22Rv1 (cell line): ENCODE results near the gene C1GALT1.
"Not testable (repeated sequence)": the region's sequence is repeated elsewhere in the genome, so short reads cannot be mapped to it uniquely, and the experiment has no call there.

Experiments
- H3K27ac ChIP-seq: fragments of 450-650 bp; 2 replicates; pipeline ENCODE4 v1.5.1; 2017
- ZFX ChIP-seq: fragments of 450-650 bp; IDR thresholded peaks from 2 replicates; pipeline ENCODE4 v1.6.1; 2017; ENCODE audit warnings: antibody characterized with exemption, borderline replicate concordance
- TF ChIP-seq, protein P1 (sequence below): fragments of 450-650 bp; IDR thresholded peaks from 2 replicates; pipeline ENCODE4 v1.5.1; 2017; ENCODE audit warnings: mild to moderate bottlenecking

C1GALT1 gene

DNA sequence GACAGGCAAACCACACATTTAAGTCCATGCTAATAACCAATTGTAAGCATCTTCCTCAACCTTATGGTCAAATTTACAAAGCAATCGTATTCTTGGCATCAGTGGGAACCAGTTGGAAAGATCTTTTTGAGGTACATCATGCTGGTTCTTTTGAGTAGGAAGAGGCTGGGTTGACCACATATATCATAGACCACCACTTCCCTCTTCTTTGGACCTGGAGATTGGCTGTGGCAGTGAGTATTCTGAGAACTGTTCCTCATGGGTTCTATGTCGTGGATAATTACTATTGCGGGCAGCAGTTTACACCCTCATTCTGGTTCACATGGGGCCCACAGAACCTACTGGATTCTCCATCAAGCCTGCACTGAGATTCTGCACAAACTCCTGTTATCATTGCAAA lies 35.5 kb upstream of the C1GALT1 start:
- no peak overlapping the region for H3K27ac ChIP-seq
- TF ChIP-seq ZFX = no peak
- TF ChIP-seq, protein P1, sequence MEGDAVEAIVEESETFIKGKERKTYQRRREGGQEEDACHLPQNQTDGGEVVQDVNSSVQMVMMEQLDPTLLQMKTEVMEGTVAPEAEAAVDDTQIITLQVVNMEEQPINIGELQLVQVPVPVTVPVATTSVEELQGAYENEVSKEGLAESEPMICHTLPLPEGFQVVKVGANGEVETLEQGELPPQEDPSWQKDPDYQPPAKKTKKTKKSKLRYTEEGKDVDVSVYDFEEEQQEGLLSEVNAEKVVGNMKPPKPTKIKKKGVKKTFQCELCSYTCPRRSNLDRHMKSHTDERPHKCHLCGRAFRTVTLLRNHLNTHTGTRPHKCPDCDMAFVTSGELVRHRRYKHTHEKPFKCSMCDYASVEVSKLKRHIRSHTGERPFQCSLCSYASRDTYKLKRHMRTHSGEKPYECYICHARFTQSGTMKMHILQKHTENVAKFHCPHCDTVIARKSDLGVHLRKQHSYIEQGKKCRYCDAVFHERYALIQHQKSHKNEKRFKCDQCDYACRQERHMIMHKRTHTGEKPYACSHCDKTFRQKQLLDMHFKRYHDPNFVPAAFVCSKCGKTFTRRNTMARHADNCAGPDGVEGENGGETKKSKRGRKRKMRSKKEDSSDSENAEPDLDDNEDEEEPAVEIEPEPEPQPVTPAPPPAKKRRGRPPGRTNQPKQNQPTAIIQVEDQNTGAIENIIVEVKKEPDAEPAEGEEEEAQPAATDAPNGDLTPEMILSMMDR = no peak

GRCh38 chr7:7148798-7149481 lies 33.4 kb upstream of the C1GALT1 start:
- no peak for TF ChIP-seq ZFX
- TF ChIP-seq, protein P1 = no peak

GRCh38 chr7:7151285-7151684 lies 31.1 kb upstream of the C1GALT1 start:
- TF ChIP-seq, protein P1 = no peak
- TF ChIP-seq ZFX = no peak

More at GRCh38 chr7:7148798-7149481, 33.4 kb upstream of the C1GALT1 start:
- H3K27ac ChIP-seq = no peak overlapping the region

GRCh38 chr7:7151865-7152264 lies 30.5 kb upstream of the C1GALT1 start:
- TF ChIP-seq, protein P1 = no peak
- no peak for TF ChIP-seq ZFX
- H3K27ac ChIP-seq = no peak overlapping the region

More at GRCh38 chr7:7151285-7151684, 31.1 kb upstream of the C1GALT1 start:
- H3K27ac ChIP-seq = no peak overlapping the region

- TF ChIP-seq ZFX = no peak
- TF ChIP-seq, protein P1 = no peak
These were observed 30.0 kb upstream of the C1GALT1 start for GRCh38 chr7:7152315-7152714.

GRCh38 chr7:7154355-7154754 lies 28.0 kb upstream of the C1GALT1 start:
- H3K27ac ChIP-seq = not testable (repeated sequence)

More at GRCh38 chr7:7152315-7152714, 30.0 kb upstream of the C1GALT1 start:
- H3K27ac ChIP-seq = no peak overlapping the region

GRCh38 chr7:7156663-7157062 lies 25.7 kb upstream of the C1GALT1 start:
- no peak overlapping the region for H3K27ac ChIP-seq
- TF ChIP-seq, protein P1 = no peak
- no peak for TF ChIP-seq ZFX
